Endodermal cell (in vitro differentiated cells): Measurements from ENCODE around the gene SLC39A5. TPM values are rescaled to one million over a fixed set of nuclear protein-coding genes. Genes with fewer than 3 reads are reported as not detected.
A peak's percentile ranks its signal among the peaks of the same experiment; 100 is the strongest.

Experiments
- DNase-seq: peaks from one replicate; pipeline ENCODE4 v3.0.0-alpha.2; 2017
- H3K27ac ChIP-seq: 2 replicates; pipeline ENCODE4 v1.5.1; 2013; ENCODE audit warnings: mild to moderate bottlenecking, low read depth, low read length, moderate library complexity
- H3K27me3 ChIP-seq: 2 replicates; pipeline ENCODE4 v1.6.1; 2013; ENCODE audit warnings: mild to moderate bottlenecking, low read length, moderate library complexity; ENCODE audit not compliant: insufficient read depth, control insufficient read depth, poor library complexity, severe bottlenecking
- H3K36me3 ChIP-seq: 2 replicates; pipeline ENCODE4 v1.7.0; 2013; ENCODE audit warnings: mild to moderate bottlenecking, low read length, moderate library complexity; ENCODE audit not compliant: control insufficient read depth, insufficient read depth
- H3K4me1 ChIP-seq: one replicate; pipeline ENCODE4 v1.7.0; 2013; ENCODE audit warnings: low read length; ENCODE audit not compliant: control insufficient read depth, insufficient read depth
- H3K4me3 ChIP-seq: 2 replicates; pipeline ENCODE4 v1.5.1; 2013; ENCODE audit warnings: mild to moderate bottlenecking, low read length, moderate library complexity
- H3K9ac ChIP-seq: 2 replicates; pipeline ENCODE4 v1.6.1; 2013; ENCODE audit warnings: mild to moderate bottlenecking, low read length, moderate library complexity; ENCODE audit not compliant: poor library complexity, severe bottlenecking; ENCODE audit errors: extremely low read depth
- H3K9me3 ChIP-seq: 2 replicates; pipeline ENCODE4 v1.6.1; 2013; ENCODE audit warnings: mild to moderate bottlenecking, low read length, moderate library complexity; ENCODE audit not compliant: control insufficient read depth
- H3K27ac Mint-ChIP-seq: 2 replicates; pipeline ENCODE4 v1.8.0; 2020; ENCODE audit warnings: mixed read lengths
- H3K27me3 Mint-ChIP-seq: 2 replicates; pipeline ENCODE4 v1.8.0; 2021; ENCODE audit warnings: mild to moderate bottlenecking, mixed read lengths; ENCODE audit not compliant: insufficient read depth
- H3K36me3 Mint-ChIP-seq: 2 replicates; pipeline ENCODE4 v1.8.0; 2020; ENCODE audit warnings: low read depth, mixed read lengths
- H3K4me1 Mint-ChIP-seq: 2 replicates; pipeline ENCODE4 v1.8.0; 2020; ENCODE audit warnings: mixed read lengths
- H3K4me3 Mint-ChIP-seq: 2 replicates; pipeline ENCODE4 v1.8.0; 2020; ENCODE audit warnings: mild to moderate bottlenecking, moderate library complexity, mixed read lengths
- H3K9me3 Mint-ChIP-seq: 2 replicates; pipeline ENCODE4 v1.8.0; 2020; ENCODE audit warnings: mild to moderate bottlenecking, mixed read lengths
- WGBS, 2 experiments: methylation state at CpG; one replicate each; pipeline versions ENCODE4 v1.1.5 to v1.1.7; 2013; ENCODE audit warnings: missing lambda C conversion rate in 2 of 2, mixed read lengths in 1 of 2; ENCODE audit not compliant: insufficient coverage in 1 of 2, insufficient read length in 1 of 2; 5-methylcytosine and 5-hydroxymethylcytosine counted together
- total RNA-seq, 2 donors: library from RNA; stranded (reverse); fragmentation: NEBNext Ultra II Directional in 1 of 2; extraction: Animal tissue kit (Norgen Biotek cat#: 25700) in 1 of 2; gene quantifications; 2 replicates in 1 of 2; 3 replicates in 1 of 2; pipeline ENCODE4 v1.2.1, GENCODE V29; 2021
- TF ChIP-seq, protein P1 (sequence below): fragments of 200-600 bp; sonication (generic); conservative IDR thresholded peaks from 2 replicates; pipeline ENCODE4 v1.5.0; 2021; ENCODE audit warnings: antibody characterized with exemption, mild to moderate bottlenecking

The SLC39A5 gene
- total RNA-seq, 2 donors from 2014 or later: 2.5 to 3.2 TPM

DNA sequence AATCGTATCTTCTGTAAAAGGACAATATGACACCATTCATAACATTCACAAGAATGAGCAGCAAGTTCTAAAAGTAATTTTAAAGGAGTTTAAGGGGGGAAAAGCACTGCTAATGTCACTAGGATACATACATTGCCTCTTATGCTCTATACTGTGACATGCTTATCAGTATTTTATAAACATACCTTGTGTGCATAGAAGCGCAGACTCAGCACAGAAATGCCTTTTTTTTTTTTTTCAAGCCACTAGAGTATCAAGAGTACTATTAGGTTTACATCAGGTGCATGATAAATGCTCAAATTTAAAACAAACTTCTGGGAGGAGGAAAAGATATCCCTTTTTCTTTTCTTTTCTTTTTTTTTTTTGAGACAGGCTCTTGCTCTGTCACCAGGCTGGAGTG is 27.0 kb upstream of the SLC39A5 start:
- no peak overlapping the region for H3K27ac ChIP-seq
- 86% methylated on average over 2 of the region's 2 CpGs; no CpG with 5 or more reads in 1 of the 2 experiments for WGBS, 2 experiments
- H3K4me3 ChIP-seq: no peak overlapping the region
- Mint-ChIP-seq H3K9me3 (no peaks in the 10 kb centered on the region), H3K27ac (no peak overlapping the region), H3K4me3 (no peak overlapping the region), H3K27me3 (no peaks in the 10 kb centered on the region), H3K4me1 (peaks cover 9% of the 10 kb centered on the region), H3K36me3 (peaks cover 27% of the 10 kb centered on the region)
- H3K9me3 ChIP-seq: no peaks in the 10 kb centered on the region
- peaks cover 5% of the 10 kb centered on the region for H3K4me1 ChIP-seq
- H3K36me3 ChIP-seq: peaks cover 36% of the 10 kb centered on the region
- TF ChIP-seq, protein P1, sequence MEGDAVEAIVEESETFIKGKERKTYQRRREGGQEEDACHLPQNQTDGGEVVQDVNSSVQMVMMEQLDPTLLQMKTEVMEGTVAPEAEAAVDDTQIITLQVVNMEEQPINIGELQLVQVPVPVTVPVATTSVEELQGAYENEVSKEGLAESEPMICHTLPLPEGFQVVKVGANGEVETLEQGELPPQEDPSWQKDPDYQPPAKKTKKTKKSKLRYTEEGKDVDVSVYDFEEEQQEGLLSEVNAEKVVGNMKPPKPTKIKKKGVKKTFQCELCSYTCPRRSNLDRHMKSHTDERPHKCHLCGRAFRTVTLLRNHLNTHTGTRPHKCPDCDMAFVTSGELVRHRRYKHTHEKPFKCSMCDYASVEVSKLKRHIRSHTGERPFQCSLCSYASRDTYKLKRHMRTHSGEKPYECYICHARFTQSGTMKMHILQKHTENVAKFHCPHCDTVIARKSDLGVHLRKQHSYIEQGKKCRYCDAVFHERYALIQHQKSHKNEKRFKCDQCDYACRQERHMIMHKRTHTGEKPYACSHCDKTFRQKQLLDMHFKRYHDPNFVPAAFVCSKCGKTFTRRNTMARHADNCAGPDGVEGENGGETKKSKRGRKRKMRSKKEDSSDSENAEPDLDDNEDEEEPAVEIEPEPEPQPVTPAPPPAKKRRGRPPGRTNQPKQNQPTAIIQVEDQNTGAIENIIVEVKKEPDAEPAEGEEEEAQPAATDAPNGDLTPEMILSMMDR: no peak
- no peak overlapping the region for H3K9ac ChIP-seq
- H3K27me3 ChIP-seq: no peaks in the 10 kb centered on the region
- no peak for DNase-seq

DNA sequence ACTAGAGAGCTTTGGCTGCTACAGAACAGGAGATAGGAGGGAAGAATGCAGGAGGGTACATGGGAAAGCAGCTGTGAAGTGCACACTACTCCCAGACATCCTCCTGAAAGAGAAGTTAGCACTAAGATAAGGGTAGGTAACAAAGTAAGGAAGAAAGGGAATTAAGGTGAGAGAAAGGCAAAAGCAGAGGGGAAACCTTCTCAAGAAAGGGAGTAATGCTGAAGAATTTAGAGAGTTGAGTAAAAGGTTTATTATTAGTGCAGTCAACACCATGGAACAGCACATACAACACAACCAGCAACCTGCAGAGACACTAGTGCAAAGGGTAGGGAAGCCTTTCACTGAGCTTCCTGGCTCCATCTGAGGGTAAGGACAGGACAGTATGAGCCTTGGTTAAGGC is 25.6 kb upstream of the SLC39A5 start:
- Mint-ChIP-seq H3K4me3 (no peak overlapping the region), H3K27me3 (no peaks in the 10 kb centered on the region), H3K9me3 (no peaks in the 10 kb centered on the region), H3K36me3 (peaks cover 35% of the 10 kb centered on the region), H3K27ac (peak overlapping the region; percentile 6), H3K4me1 (peaks cover 9% of the 10 kb centered on the region)
- Histone ChIP-seq H3K9me3 (no peaks in the 10 kb centered on the region), H3K27ac (no peak overlapping the region), H3K9ac (no peak overlapping the region), H3K27me3 (no peaks in the 10 kb centered on the region), H3K36me3 (peaks cover 45% of the 10 kb centered on the region), H3K4me3 (no peak overlapping the region), H3K4me1 (peaks cover 5% of the 10 kb centered on the region)
- TF ChIP-seq, protein P1: no peak
- DNase-seq: no peak

DNA sequence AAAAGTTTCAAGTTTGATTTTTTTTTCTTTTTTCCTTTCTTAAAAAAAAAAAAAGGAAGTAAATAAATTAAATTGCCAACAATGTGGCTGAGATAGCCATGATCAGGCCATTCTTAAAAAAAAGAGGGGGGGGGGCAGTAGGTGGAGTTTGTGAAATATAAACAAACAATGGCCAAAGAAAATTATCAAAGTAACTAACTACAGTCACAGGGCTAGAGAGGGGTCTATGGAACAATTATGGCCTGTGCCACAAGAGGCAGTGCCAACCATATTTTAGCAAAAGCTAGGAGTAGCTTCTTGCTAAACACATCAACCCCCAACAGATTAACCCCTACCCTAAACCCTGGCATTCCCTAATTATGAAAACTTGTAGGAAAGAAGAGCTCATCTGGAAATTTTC is 24.4 kb upstream of the SLC39A5 start:
- Mint-ChIP-seq H3K27me3 (no peaks in the 10 kb centered on the region), H3K9me3 (no peaks in the 10 kb centered on the region), H3K27ac (no peak overlapping the region), H3K4me1 (peaks cover 9% of the 10 kb centered on the region), H3K4me3 (no peak overlapping the region), H3K36me3 (peaks cover 44% of the 10 kb centered on the region)
- H3K4me3 ChIP-seq: no peak overlapping the region
- TF ChIP-seq, protein P1: peak; percentile 35
- H3K36me3 ChIP-seq: peaks cover 55% of the 10 kb centered on the region
- peaks cover 5% of the 10 kb centered on the region for H3K4me1 ChIP-seq
- no peak overlapping the region for H3K9ac ChIP-seq
- H3K27ac ChIP-seq: no peak overlapping the region
- no peak for DNase-seq
- H3K27me3 ChIP-seq: no peaks in the 10 kb centered on the region
- no peaks in the 10 kb centered on the region for H3K9me3 ChIP-seq
